ENCODE data around the gene ESRRA. TPM values are rescaled to one million over a fixed set of nuclear protein-coding genes. Genes with fewer than 3 reads are reported as not detected.

The ESRRA gene
- total and polyA plus RNA-seq, 9 of the 15 experiments (the other 6 are each of a cell fraction or from before 2014, with no cell fraction given) = 0.27 to 89.7 (median 23.7) TPM

DNA sequence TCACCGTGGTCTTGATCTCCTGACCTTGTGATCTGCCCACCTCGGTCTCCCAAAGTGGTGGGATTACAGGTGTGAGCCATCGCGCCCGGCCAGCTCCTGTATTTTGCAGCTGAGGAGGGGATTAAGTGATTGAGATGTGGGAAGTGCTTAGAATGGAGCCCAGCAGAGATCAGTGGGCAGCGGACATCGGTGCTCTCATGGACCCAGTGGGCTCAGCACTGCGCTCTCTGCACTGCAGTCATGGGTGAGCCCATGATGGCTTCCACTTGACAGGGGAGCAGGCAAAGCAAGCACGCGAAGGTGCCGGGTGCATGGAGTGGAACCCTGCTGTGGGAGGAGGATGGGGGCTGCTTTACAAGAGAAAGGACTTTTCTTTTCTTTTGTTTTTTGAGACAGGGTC, 25.6 kb downstream of the ESRRA start:
- intact Hi-C loops (cut with micrococcal nuclease) = loop anchor here (1.0 kb wide), 1 partner anchor 14 kb away; the partner anchor contains the start of gene TRMT112
- Histone ChIP-seq H3K36me3 (ENCODE audit: control insufficient read depth, insufficient read depth, low read length) (no peaks in the 10 kb centered on the region; the same call in 2 of the 3 replicates), H3K27ac (ENCODE audit: extremely low read depth, low read depth, low read length) (peak overlapping the region; percentile 79; the same call in 2 of the 3 replicates), H4K20me1 (replicated peaks; ENCODE audit: control insufficient read depth, insufficient read depth, low read length) (no peaks in the 10 kb centered on the region), H3K79me2 (ENCODE audit: control insufficient read depth, insufficient read depth, low read length) (no peaks in the 10 kb centered on the region), H3K9me3 (replicated peaks; ENCODE audit: control insufficient read depth, insufficient read depth, low read depth, low read length) (no peaks in the 10 kb centered on the region; the same call in 1 of the 2 replicates), H3K4me2 (ENCODE audit: insufficient read depth, low read length) (no peak overlapping the region; the same call in 1 of the 2 replicates), H3K27me3 (ENCODE audit: control insufficient read depth in 2 of 2, insufficient read depth in 2 of 2, low read length in 2 of 2) (no peaks in the 10 kb centered on the region), H3K4me3 (no peak overlapping the region), H3K9ac (ENCODE audit: insufficient read depth in 1 of 2, low read depth in 2 of 2, low read length in 2 of 2) (peak overlapping the region; percentile 67 to 89; a peak in 3 of 4 replicates), H2AFZ (ENCODE audit: low read depth, low read length) (no peak overlapping the region; the same call in 1 of the 2 replicates), H3K4me1 (replicated peaks in 1 of 2; ENCODE audit: control insufficient read depth in 2 of 2, insufficient read depth in 2 of 2, low read length in 2 of 2) (peaks cover 30 to 44% of the 10 kb centered on the region in 2 experiments), H3K9me1 (ENCODE audit: control insufficient read depth, insufficient read depth, low read length) (no peaks in the 10 kb centered on the region)
- ATAC-seq = no peak
- ChIA-PET POLR2A (interaction anchor here (0.6 to 1.8 kb wide), 7 partner anchors 8 to 167 kb away, joined by 3 to 15 read pairs (median 4); partner anchors contain the start of genes ESRRA, PRDX5 and TRMT112), CTCF (ENCODE audit: low intra/inter-chr PET ratio) (no interaction called here)
- no TSS peak for BruUV-seq (replicated peaks)
- TF ChIP-seq HNRNPUL1 (IDR thresholded peaks at IDR 0.05; ENCODE audit: low read length) (no peak), ELF4 (CRISPR knock-in tag; IDR thresholded peaks at IDR 0.05) (no peak), GABPA (tag; conservative IDR thresholded peaks at IDR 0.05; ENCODE audit: low read depth) (0 out of 2 replicates have a peak, but pooled peaks have one; percentile 2), ELF1 (tag; IDR thresholded peaks at IDR 0.05) (0 out of 2 replicates have a peak, but pooled peaks have one; percentile 0), SMAD1 (IDR thresholded peaks at IDR 0.05; ENCODE audit: low read depth, low read length, partially characterized antibody) (no peak)
- WGBS (ENCODE audit: insufficient coverage, low coverage, missing lambda C conversion rate) = 93% methylated on average over 8 of the region's 11 CpGs
- in situ Hi-C loops (cut with MboI) = no loop called here
- FAIRE-seq = no peak
- DNase-seq (ENCODE audit: extremely low read depth in 1 of 4, low spot score in 3 of 4) = no peak
